NCI-H1092 (cell line): ENCODE results near the gene MRPL14.

ENCODE experiments used
- DNase-seq: peaks from one replicate; lab custom pipeline; 2025; lab: John Stamatoyannopoulos, UW

Gene MRPL14

DNA sequence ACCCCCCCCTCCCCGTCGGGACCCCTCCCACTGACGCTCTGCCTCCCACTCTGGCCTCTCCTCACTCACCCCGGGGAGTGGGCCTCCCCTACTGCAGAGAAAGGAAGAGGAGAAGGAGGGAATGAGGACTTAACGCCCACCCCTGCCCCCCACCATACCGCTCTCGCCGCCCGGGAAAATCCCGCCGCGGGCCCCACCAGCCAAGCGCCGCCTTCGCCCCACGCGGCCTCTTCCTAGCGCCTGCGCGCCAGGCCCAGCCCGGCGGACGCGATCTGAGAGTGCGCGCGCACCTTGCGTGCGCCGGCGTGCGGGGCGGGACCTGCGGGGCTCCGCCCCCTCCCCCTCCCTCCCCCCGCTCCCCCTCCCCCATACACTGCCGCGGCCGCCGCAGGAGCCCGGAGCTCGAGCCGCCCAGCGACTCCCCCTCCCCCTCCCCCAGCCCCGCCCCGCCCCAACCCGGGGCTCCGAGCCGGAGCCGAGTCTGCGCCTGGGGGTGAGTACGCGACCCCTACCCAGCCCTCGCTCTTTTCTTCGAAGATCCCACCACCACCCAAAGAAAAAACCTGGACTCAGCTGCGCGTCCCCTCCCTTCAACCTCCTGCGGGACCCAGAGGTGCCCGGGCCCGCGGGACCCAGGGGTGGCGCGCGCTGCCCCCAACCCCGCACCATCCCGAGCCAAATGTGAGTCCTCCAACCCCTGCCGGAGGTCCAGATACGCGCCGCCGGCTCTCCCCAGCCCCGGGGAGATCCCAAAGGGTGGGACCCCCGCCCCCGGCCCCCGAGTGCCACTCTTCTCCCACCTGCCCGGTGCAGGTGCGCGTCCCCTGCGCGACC is at the start of gene MRPL14, which contains the start of gene TMEM63B:
TSS of gene MRPL14 (minus strand) at position 267 of the 834 bp plus-strand sequence. CDS start 10,841 bp downstream, outside the sequence.
TSS of gene TMEM63B (plus strand) at position 369 of the 834 bp plus-strand sequence. CDS start 7,031 bp downstream, outside the sequence.
- peak; percentile 90 for DNase-seq

- no peak for DNase-seq
These were observed 49.0 kb upstream of the MRPL14 start for GRCh38 chr6:44176130-44176761.

GRCh38 chr6:44172731-44173500 is 45.7 kb upstream of the MRPL14 start:
- peak; percentile 81 for DNase-seq

DNA sequence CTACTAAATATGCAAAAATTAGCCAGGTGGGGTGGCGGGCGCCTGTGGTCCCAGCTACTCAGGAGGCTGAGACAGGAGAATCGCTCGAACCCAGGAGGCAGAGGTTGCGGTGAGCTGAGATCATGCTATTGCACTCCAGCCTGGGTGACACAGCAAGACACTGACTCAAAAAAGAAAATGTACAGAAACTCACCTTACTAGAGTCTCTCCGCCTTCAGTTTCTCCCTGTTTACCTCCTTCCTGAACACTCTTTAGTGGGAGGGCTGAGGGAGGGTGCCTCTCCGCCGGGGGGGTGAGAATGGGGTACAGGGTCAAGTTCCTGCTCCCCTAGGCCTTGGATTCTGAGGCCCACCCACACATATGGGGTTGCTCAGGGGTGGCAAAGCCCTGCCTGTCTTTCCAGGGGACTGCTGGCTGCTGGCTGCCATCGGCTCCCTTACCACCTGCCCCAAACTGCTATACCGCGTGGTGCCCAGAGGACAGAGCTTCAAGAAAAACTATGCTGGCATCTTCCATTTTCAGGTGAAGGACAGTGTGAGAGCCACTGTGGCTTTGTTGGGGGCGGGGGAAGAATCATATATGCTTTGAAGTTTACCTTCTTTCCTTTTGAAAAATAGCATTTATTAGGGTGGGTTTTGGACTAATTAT is 44.8 kb upstream of the MRPL14 start:
- DNase-seq: no peak

GRCh38 chr6:44169886-44170570 is 42.8 kb upstream of the MRPL14 start:
- no peak for DNase-seq

DNA sequence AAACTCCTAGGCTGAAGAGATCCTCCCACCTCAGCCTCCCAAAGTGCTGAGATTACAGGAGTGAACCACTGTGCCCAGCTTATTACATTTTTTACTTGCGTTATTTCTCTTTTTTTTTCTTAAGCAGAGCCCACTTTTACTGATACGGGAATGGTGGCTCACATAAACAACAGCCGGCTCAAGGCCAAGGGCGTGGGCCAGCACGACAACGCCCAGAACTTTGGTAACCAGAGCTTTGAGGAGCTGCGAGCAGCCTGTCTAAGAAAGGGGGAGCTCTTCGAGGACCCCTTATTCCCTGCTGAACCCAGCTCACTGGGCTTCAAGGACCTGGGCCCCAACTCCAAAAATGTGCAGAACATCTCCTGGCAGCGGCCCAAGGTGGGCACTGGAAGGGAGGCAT is 41.9 kb upstream of the MRPL14 start:
- no peak for DNase-seq

DNA sequence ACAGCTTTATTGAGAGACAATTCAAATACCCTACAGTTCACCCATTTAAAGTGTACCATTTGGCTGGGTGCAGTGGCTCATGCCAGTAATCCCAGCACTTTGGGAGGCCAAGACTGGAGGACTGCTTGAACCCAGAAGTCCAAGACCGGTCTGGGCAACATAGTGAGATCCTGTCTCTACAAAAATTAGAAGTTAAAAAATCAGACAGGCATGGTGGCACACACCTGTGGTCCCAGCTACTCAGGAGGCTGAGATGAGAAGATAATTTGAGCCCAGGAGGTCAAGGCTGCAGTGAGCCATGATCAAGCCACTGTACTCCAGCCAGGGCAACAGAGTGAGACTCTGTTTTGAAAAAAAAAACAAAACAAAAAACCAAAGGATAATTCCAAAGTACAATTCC is 40.3 kb upstream of the MRPL14 start:
- DNase-seq: no peak

DNA sequence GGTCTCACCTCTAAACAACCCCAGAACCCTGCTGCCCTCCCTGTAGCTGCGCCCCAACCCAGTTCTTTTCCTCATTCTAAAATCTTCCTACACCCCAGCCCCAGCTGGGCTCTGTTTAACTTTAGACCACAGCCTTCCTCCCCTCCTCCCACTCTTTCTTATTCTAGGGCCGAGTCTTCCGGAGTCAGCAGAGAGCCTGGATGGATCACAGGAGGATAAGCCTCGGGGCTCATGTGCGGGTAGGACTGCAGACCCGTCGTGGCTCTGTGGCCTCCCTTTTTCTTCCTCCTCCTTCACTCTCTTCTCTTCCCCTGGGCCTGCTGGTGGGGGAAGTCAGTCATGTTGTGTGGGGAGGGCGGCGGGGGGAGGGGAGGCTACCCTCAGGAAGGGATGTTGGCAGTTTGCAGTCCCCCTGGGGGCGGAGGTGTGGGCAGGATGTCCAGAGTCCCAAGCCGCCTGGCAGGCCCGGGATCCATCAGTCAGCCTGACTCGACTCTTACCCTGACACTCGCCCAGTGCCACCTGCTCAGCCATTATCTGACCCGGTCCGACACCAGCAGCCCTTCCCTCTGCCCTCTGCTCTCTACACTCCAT is 39.4 kb upstream of the MRPL14 start:
- no peak for DNase-seq

- no peak for DNase-seq
These were observed 38.9 kb upstream of the MRPL14 start for GRCh38 chr6:44166116-44166515.

- DNase-seq: no peak
These were observed 35.8 kb upstream of the MRPL14 start for GRCh38 chr6:44162876-44163625.

DNA sequence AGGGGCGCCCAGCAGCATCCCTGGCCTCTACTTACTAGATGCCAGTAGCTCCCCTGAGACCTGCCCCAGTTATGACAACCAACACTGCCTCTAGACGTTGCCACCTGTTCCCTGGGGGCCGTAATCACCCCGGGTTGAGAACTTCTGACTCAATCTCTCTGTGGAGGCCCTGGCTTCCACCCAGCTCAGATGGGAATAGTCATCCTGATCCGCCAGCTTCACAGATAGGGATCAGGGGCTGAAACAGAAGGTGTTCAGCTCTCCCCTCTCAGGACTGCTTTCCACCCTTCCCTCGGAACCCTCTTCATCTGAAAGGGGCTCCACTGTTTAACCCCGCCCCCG is 34.7 kb upstream of the MRPL14 start:
- DNase-seq: peak; percentile 5

DNA sequence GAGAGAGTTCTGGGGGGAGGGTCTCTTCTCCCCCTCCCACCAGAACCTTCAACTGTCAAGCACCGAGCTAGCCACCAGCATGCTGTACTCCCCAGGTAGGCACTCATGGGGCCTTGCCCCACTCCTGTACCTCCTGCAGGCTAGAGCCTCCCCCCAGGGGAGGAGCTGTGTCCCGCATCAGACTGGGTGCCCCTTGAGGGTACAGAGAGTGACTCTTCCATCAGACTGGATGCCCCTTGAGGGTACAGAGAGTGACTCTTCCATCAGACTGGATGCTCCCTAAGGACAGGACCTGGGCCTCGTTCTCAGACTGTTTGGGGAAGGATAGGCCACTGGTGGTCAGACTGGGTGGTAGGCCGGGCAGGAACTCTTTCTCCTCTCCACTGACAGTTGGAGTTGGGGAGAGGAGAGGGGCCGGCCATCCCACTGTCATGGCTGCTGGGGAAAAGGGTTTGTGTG is 31.5 kb upstream of the MRPL14 start, which contains the start of gene CAPN11:
TSS of gene CAPN11 (plus strand) at position 51 of the 459 bp plus-strand sequence. CDS start at position 80, 29 bp downstream.
- no peak for DNase-seq

GRCh38 chr6:44157152-44157521 is 29.9 kb upstream of the MRPL14 start:
- DNase-seq: no peak

DNA sequence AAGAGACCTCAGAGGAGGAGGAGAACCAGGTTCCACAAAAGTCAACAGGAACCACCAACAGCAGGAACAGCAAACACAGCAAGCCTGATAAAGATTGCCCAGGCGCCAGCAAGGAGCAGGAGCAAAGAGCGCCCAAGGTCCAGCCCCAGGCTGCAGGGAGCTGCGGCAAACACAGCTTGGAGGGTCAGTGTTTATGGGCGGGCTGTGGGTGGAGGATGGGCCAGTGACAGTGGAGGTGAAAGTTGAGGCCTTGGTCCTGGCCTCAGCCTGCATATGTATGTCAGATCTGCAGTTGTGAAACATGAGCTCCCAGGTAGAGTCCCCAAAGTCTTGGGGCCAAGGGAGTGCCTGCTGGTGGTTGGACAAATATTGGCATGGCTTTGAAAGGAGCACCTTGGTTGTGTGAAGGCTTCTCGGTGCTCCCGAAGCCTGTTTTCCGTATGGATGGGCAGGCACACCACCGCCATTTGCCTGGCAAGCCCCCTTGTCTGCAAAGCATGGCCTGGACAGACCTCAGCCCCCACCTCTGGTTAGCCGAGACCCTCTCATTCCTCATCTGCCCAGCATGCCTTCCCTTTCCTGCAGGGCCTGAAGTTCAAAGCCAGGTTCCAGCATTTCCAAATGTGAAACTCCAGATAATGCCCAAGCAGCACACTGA is 29.4 kb upstream of the MRPL14 start:
- no peak for DNase-seq

DNA sequence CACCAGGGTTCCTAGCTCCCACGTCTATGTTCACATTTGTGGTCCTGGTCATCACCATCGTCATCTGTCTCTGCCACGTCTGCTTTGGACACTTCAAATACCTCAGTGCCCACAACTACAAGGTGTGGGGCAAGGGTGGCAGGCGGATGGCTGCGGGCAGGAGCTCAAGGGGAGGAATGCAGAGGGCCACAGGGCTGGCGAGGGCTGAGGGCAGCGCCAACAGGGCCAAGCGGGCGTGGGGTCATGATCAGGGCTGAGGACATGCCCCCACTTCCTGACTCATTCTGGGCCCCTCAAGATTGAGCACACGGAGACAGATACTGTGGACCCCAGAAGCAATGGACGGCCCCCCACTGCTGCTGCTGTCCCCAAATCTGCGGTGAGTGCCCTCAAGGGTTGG is 26.8 kb upstream of the MRPL14 start:
- no peak for DNase-seq

DNA sequence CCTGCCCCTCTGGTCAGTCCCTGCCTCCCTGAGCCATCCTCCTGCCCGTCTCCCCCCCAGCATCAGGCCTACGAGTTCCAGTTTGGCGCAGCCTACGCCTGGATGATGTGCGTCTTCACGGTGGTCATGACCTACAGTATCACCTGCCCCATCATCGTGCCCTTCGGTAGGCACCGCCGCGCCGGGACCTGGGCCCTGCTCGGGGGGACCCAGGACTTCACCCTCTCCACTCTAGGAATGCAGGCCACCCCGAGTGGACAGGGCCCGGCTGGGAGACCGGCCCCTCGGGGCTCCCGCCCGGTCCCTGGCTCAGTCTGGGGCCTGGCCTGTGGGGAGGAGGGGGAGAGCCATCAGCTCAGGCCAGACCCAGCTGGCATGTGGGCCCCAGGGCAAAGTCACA is 25.3 kb upstream of the MRPL14 start:
- DNase-seq: no peak

- DNase-seq: no peak
These were observed 24.8 kb upstream of the MRPL14 start for GRCh38 chr6:44152109-44152461.

DNA sequence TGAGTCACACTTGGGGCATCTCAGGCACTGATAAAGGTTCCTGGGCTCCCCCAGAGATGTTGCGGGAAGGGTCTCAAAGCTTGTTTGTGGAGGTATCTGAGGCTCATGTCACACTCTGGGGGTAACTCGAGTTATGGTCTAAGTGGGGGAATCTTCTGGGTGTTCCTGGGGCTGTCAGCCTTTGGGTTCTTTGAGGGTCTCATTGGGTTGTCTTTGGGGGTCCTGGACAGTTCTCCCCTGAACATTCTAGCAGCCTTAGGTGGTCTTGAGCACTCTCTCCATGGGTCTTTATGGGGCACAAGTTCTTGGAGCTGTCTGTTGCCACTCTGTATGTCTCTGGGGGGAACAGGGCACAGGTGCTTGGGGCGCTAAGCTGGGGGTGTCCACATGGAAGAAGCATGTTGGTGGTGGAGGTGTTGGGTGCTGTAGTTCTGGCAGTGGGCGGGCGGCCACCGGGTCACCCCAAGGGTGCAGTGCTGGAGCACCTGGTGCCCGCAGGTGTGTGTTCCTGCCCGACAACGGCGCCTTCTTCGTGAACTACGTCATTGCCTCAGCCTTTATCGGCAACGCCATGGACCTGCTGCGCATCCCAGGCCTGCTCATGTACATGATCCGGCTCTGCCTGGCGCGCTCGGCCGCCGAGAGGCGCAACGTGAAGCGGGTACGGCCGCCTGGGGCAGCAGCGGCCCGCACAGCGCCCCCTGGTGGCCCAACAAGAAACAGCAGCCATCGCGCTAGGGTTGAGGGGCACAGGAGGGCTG is 24.3 kb upstream of the MRPL14 start:
- DNase-seq: peak; percentile 36

DNA sequence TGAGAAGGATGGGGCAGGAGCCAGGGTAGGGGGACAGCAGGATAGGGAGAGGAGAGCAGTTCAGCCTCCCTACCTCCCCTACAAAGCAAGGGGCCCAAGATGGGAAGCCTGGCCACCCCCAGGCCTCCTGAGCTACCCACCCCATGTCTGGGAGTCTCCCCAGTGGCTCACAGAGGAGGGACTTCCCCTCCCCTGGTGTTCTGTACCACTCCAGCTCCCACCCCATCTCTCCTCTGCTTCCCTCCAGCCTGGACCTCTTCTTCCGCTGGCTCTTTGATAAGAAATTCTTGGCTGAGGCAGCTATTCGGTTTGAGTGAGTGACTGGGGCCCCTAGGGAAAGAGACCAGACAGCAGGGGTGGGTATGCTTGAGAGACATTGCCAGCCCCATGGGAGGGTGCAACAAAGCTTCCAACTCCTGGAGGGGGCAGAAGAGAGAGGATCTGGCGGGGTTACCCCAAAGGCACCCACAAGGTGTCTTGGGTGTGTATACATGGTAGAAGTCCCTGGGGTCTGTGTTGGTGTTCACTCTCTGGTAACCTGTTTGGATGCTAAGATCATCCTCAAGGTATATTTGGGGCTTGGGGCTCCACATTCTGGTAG is 23.2 kb upstream of the MRPL14 start:
- DNase-seq: no peak
